Activated CD4-positive, CD25-positive, alpha-beta regulatory T cell treated with anti-CD3 and anti-CD28 coated beads, Interleukin-2, amount 50 U/mL, for 16 hours (primary cell): ENCODE results near the gene CFAP73.
"Not testable (repeated sequence)": the region's sequence is repeated elsewhere in the genome, so short reads cannot be mapped to it uniquely, and the experiment has no call there.

Experiments
- DNase-seq: peaks from one replicate; pipeline ENCODE4 v3.0.0-alpha.2; 2020; ENCODE audit warnings: low read depth, low spot score

Gene CFAP73

DNA sequence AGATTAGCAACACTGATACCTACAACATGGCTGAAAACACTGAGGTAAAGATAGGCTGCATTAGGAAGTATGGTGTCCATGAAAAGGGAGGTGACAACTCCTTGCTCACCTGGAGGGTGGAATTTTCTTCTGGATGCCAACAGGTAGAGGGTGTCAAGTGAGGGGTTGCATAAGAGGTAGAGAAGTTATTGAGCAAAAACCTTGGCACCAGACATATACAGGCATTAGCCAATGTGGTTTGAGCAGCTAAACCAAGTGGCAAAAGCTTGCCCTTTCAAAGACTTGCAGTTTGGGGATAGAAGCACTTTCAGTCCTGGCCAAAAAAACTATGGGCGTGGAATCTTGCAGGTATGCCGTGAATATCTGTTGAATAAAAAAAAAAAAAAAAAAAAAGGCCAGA is 39.8 kb downstream of the CFAP73 start:
- DNase-seq = no peak

DNA sequence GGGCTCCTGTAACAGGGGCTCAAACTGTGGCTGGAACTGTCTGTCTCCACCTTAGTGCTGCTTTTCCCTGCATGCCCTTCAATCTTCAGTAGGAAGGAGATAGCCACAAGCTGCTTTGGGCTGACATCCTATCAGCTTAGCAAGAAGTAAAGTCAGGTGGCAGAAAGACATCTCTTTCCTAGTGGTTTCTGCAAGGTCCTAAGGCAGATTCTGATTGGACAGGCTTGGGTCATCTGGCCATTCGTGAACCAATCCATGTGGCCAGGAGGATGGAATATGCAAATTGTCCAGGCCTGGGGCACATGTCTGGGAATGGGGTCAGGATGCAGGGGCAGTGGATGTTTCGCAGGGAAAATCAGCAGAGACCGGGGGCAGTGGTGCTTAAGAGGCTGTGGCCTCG is 41.2 kb downstream of the CFAP73 start:
- DNase-seq = no peak

- DNase-seq = no peak
Measured at GRCh38 chr12:113191227-113191626, 41.7 kb downstream of the CFAP73 start.

GRCh38 chr12:113194971-113195391 is 45.5 kb downstream of the CFAP73 start:
- DNase-seq = no peak

- DNase-seq = no peak
Measured at GRCh38 chr12:113195598-113195997, 46.1 kb downstream of the CFAP73 start.

GRCh38 chr12:113196582-113196981 is 47.1 kb downstream of the CFAP73 start:
- DNase-seq = no peak

DNA sequence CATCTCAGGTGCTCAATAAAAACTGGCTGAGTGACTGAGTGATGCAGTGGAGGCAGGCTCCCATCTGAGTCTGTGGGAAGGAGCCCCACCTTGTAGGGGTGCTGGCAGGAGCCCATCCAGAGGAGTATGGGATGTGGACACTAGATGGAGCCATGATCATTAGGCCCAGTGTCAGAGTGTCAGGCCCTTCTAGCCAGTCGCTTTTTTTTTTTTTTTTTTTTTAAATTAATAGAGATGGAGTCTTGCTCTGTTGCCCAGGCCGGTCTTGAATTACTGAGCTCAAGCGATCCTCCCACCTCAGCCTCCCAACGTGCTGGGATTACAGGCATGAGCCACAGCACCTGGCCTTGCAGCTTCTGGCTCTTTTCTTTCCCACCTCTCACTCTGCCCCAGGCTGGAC is 47.5 kb downstream of the CFAP73 start:
- DNase-seq = no peak

GRCh38 chr12:113197518-113198077 is 48.1 kb downstream of the CFAP73 start:
- no peak for DNase-seq

GRCh38 chr12:113198296-113198695 is 48.8 kb downstream of the CFAP73 start:
- no peak for DNase-seq

GRCh38 chr12:113200021-113200797 is 50.7 kb downstream of the CFAP73 start:
- no peak for DNase-seq

DNA sequence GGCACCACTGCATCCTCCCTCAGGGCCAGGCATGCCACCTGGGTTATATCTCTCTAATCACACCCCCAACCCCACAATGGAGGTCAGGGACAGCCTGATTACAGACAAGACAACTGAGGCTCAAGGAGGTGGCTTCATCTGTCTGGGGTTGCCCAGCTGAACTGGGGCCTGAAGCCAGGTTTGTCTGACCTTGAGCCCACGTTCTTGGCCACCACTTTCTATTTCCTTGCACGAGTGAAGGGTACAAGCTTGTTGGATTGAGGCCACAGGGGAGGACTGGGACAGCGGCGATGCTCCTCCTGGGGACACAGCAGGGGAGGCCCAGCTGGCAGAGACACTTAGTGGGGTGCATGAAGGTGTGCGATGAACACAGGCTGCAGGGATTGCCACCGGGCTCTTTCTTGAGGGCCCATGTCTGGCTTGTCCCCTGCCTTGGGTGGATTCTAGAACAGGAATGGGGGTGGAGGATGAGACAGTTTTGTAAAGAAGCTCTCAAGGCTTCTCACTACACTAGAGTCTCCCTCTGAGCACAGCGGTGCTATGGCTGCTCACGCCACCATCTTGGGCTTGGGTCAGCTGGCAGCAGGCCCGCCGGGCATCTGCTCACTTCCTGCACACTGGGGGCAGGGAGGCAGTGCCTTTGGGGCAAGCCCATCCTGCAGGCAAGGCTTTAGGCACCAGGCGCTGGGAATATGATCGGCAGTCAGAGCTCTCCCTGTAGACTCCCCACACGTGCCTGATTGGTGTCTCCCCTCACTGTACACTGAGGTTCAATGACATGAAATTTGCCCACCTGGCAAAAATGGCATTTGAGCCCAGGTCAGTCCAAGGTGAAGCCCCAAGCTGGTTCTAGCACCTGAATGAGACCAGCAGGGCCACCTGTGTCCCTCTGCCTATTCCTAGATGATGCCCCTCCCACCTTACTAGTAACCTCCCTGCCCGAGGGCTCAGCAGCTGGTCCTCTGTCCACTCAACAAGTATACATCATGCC is 52.0 kb downstream of the CFAP73 start:
- no peak for DNase-seq

DNA sequence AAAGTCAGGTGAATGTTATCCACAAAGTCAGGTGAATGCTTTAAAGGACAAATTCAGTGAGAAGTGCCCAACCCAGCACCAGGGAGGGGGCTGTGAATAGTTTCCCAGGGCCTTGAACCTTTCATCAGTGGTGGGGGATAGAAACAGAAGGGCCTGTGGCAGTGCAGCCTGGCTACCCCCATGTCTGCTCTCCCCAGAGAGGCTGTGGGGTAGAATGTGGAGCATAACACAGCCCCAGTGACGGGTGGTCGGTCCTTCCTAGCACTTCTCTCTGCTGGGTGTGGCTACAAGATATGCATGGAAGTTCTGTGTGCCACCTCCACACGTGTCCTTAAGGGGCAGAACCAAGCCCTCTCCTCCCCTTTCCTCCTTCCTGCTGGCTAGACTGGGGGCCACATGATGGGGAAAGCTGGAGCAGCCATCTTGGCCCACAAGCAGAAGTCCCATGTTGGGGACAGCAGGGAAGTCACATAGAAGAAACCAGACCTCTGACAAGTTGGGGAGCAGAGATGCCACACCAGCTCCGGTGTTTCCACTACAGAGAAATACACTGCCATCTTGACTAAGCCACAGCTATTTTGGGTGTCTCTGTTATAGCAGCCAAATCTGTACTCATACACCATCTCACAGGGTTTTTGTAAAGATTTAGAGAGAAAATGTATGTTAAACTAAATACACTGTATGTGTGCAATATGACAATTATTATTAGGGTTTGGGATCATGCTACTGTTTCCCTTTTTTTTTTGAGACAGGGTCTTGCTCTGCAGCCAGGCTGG is 53.0 kb downstream of the CFAP73 start:
- DNase-seq = no peak

DNA sequence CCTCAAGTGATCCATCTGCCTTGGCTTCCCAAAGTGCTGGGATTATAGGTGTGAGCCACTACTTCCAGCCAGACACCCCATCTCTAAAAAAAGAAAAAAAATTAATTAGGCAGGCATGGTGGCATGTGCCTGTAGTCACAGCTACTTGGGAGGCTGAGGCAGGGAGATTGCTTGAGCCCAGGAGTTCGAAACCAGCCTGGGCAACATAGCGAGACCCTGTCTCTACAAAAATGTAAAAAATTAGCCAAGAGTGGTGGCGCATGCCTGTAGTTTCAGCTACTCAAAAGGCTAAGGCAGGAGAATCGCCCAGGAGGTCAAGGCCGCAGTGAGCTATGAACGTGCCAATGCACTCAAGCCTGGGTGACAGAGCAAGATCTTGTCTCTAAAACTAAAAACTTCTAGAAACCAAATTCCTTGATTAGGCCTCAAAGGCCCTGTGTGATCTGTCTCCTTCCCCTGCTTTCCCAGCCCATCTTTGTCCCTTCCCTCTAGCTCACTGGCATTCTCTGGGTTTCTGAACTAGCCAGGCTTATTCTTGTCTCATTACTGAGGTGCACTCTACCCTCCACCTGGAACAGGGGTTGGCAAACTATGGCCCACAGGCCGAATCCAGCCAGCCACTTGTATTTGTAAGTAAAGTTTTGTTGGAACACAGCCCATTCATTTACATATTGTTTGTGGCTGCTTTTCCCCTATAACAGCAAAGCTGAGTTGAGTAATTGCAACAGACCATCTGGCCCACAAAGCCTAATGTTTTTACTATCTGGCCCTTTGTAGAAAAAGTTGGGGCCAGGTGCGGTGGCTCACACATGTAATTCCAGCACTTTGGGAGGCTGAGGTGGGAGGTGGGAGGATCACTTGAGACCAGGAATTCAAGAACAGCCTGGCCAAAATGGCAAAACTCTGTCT is 54.6 kb downstream of the CFAP73 start:
- DNase-seq = no peak

GRCh38 chr12:113204804-113205203 is 55.3 kb downstream of the CFAP73 start:
- DNase-seq = no peak

DNA sequence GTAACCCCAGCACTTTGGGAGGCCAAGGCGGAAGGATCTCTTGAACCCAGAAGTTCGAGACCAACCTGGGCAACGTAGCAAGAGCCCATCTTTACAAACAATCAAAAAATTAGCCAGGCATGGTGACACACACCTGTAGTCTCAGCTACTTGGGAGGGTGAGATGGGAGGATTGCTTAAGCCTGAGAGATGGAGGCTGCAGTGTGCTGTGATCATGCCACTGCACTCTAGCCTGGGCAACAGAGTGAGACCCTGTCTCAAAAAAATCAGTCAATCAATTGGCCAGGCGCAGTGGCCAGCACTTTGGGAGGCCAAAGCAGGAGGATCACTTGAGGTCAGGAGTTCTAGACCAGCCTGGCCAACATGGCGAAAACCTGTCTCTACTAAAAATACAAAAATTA is 57.3 kb downstream of the CFAP73 start:
- not testable (repeated sequence) for DNase-seq

DNA sequence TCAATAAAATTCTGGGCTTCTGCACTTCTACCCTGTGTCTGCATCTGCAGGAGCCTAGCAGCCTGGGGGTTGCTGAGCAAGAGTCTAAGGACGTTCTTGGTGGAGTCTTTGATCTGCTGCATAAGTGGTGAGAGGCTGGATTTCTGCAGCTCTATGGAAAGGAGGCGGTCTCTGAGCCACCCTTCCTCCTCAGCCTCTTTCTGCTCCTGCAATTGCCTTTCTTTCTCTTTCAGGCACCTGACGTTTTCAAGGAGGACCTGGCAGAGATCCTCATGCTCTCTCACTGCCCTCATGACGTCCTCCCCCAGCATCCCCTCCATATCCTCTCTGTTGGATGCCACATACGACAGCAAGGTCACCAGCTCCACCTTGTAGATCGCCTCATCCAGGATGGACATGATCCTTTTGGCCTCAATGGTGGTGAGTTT is 58.1 kb downstream of the CFAP73 start:
- no peak for DNase-seq

GRCh38 chr12:113208041-113208934 is 58.8 kb downstream of the CFAP73 start:
- DNase-seq = no peak
